ENCODE data around the gene SYCE1. TPM values are rescaled to one million over a fixed set of nuclear protein-coding genes. Genes with fewer than 3 reads are reported as not detected.
"Not testable (repeated sequence)": the region's sequence is repeated elsewhere in the genome, so short reads cannot be mapped to it uniquely, and the experiment has no call there.

SYCE1 gene
- total RNA-seq, 2 donors from 2014 or later: not detected

DNA sequence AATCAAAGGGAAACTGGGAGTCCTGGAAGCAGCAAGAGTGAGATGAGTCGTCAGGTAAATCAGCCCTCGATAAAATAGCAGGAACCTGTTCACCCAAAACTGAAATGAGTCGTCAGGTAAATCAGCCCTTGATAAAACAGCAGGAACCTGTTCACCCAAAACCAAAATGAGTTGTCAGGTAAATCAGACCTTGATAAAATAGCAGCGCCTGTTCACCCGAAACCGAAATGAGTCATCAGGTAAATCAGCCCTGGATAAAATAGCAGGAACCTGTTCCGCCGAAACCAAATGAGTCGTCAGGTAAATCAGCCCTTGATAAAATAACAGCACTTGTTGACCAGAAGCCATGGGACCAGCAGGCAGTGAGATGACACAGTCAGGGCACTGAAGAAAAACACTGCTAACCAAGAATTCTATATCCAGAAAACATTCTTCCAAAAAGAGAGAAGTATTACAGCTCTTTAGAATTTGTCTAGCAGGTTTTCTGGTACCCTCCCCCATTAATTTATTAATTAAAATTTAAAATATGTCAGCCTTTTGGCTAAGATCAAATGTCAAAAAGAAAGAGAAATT lies 41.7 kb downstream of the SYCE1 start:
- no peak for DNase-seq
- peaks cover 20% of the 10 kb centered on the region for H3K27me3 ChIP-seq
- intact Hi-C loops (cut with DNase I): loop anchor here (10.0 kb wide), 2 partner anchors 89 to 199 kb away; no protein-coding TSS in a partner anchor
- no peaks in the 10 kb centered on the region for H3K36me3 ChIP-seq
- H3K9ac ChIP-seq (ENCODE audit: low read depth in 2 of 2, low read length in 2 of 2): no peak overlapping the region
- H3K27ac ChIP-seq: no peak overlapping the region
- no peaks in the 10 kb centered on the region for H3K9me3 ChIP-seq
- H3K4me3 ChIP-seq: no peak overlapping the region
- TF ChIP-seq, protein P1, sequence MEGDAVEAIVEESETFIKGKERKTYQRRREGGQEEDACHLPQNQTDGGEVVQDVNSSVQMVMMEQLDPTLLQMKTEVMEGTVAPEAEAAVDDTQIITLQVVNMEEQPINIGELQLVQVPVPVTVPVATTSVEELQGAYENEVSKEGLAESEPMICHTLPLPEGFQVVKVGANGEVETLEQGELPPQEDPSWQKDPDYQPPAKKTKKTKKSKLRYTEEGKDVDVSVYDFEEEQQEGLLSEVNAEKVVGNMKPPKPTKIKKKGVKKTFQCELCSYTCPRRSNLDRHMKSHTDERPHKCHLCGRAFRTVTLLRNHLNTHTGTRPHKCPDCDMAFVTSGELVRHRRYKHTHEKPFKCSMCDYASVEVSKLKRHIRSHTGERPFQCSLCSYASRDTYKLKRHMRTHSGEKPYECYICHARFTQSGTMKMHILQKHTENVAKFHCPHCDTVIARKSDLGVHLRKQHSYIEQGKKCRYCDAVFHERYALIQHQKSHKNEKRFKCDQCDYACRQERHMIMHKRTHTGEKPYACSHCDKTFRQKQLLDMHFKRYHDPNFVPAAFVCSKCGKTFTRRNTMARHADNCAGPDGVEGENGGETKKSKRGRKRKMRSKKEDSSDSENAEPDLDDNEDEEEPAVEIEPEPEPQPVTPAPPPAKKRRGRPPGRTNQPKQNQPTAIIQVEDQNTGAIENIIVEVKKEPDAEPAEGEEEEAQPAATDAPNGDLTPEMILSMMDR (IDR thresholded peaks at IDR 0.05): no peak
- no peaks in the 10 kb centered on the region for H3K4me1 ChIP-seq

DNA sequence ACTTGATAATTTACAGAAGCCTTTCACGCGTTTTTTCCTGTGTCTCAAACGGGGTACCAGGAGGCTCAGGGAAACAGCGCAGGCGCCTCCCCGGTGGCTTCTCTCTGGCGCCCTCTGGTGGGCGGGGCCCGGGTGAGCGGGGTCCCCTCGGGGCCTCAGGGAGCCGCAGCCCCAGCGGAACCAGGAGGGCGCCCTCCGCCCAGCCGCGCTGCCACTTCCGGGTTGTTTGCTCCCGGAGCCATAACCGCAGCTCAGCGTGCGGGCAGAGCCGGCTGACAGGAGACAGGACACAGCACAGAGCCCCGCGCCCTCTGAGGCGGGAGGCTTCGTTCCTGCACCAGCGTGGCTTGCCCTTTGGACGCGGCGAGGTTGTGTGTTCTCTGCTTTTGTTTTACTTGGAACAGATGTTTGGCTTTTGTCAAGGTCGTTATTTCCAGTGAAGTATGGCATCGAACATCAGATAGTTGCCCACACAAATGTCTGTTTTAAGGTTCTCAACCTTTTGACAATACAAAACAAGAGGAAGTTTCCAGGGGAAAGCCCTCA lies 45.1 kb downstream of the SYCE1 start:
- H3K4me3 ChIP-seq: peak overlapping the region; percentile 29
- no peaks in the 10 kb centered on the region for H3K4me1 ChIP-seq
- TF ChIP-seq, protein P1 (IDR thresholded peaks at IDR 0.05): peak; percentile 92
- no peaks in the 10 kb centered on the region for H3K27me3 ChIP-seq
- no peaks in the 10 kb centered on the region for H3K36me3 ChIP-seq
- DNase-seq: peak; percentile 88
- intact Hi-C loops (cut with DNase I): loop anchor here (10.0 kb wide), 2 partner anchors 85 to 195 kb away; no protein-coding TSS in a partner anchor
- H3K9me3 ChIP-seq: no peaks in the 10 kb centered on the region
- H3K9ac ChIP-seq (ENCODE audit: low read depth in 2 of 2, low read length in 2 of 2): no peak overlapping the region
- H3K27ac ChIP-seq: no peak overlapping the region

DNA sequence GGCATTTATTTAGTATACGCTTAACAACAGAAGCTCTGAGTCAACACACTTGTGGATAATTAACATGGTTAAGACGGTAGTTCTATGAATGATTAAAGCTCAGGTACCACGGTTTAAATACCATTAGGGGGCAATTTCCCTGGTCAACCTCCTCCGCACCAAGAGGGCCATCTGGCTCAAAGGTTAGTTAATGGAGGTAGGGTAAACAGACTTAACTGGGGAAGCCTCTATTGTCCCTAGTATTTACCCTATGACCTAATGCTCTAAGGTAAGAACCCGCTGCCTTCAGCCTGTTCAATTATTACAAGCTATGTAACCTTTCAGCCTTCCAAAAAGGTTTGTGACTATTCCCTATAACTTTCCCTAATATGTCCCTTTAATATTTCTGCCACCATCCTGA lies 46.9 kb downstream of the SYCE1 start:
- intact Hi-C loops (cut with DNase I); DNase-seq: not testable (repeated sequence)

DNA sequence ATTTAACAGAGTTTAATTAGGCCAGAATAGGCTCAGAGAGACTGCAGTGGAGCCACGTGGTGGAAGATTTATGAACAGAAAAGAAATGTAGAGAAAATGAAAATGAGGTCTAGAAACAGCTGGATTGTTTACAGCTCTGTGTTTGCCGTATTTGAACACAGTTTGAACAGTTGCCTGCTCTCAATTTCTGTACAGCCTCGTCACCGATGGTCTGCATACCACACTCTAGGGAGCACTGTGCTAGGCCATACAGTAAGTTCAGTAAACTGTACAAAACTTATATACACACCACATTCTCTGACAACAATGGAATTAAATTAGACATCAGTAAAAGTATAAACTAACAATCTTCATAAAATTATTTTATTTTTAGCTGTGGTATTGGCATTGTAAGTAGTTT lies 49.3 kb downstream of the SYCE1 start:
- no peaks in the 10 kb centered on the region for H3K36me3 ChIP-seq
- no peaks in the 10 kb centered on the region for H3K4me1 ChIP-seq
- no peak overlapping the region for H3K27ac ChIP-seq
- no peak for DNase-seq
- H3K27me3 ChIP-seq: no peaks in the 10 kb centered on the region
- H3K9me3 ChIP-seq: no peaks in the 10 kb centered on the region
- intact Hi-C loops (cut with DNase I): no loop called here
- no peak overlapping the region for H3K4me3 ChIP-seq
- TF ChIP-seq, protein P1 (IDR thresholded peaks at IDR 0.05): no peak
- H3K9ac ChIP-seq (ENCODE audit: low read depth in 2 of 2, low read length in 2 of 2): no peak overlapping the region

More for the DNA sequence above, 46.9 kb downstream of the SYCE1 start:
- H3K4me3 ChIP-seq; H3K9me3 ChIP-seq; H3K36me3 ChIP-seq; H3K4me1 ChIP-seq; H3K27me3 ChIP-seq; H3K9ac ChIP-seq (ENCODE audit: low read depth in 2 of 2, low read length in 2 of 2); H3K27ac ChIP-seq: not testable (repeated sequence)

DNA sequence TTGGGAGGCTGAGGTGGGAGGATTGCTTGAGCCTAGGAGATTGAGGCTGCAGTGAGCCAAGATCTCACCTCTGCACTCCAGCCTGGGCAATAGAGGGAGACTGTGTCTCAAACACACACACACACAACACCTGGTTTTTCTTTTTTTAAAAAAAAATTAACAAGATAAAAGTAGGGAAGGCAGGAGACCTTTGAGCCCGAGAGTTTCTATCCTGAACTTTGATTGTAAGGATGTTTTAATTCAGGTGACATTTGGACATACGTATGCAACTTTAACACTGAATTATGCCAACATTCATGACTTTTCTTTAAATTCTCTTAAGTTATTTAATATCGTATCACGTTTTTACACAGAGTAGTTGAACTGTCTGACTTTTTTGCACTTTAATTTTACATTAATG lies 49.9 kb downstream of the SYCE1 start:
- Histone ChIP-seq H3K36me3 (no peaks in the 10 kb centered on the region), H3K9me3 (no peaks in the 10 kb centered on the region), H3K27me3 (no peaks in the 10 kb centered on the region), H3K27ac (no peak overlapping the region), H3K4me3 (no peak overlapping the region), H3K4me1 (no peaks in the 10 kb centered on the region), H3K9ac (ENCODE audit: low read depth in 2 of 2, low read length in 2 of 2) (no peak overlapping the region)
- DNase-seq: no peak
- intact Hi-C loops (cut with DNase I): no loop called here
- TF ChIP-seq, protein P1 (IDR thresholded peaks at IDR 0.05): no peak

DNA sequence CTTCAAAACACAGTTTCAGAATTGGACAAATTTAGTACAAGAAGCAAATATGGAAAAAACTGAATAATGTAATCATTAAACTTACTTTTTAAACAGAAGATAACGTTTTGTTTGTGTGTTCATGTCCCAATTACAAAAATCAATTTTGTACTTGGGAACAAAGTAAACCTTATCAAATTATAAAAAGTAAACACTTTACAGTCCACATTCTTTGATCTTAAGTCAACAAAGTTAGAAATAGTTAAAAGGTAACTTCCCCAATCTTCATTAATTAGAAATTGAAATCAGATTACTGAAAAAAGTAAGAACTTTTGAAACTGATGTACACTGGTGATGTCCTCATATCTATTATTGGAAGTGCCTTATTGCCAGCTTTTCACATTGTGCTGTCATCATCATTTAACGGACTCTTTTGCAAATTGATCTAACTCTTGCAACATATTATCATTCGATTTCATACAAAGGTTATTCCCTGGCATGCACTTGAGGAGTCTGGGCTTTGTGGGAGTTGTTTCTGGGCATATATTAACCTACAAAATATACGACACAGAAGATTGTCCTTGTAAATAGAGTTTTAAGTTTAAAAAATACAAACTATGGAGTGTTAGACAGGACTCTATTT lies 53.4 kb downstream of the SYCE1 start:
- H3K36me3 ChIP-seq: no peaks in the 10 kb centered on the region
- no peak overlapping the region for H3K9ac ChIP-seq (ENCODE audit: low read depth in 2 of 2, low read length in 2 of 2)
- no peak overlapping the region for H3K27ac ChIP-seq
- H3K27me3 ChIP-seq: no peaks in the 10 kb centered on the region
- intact Hi-C loops (cut with DNase I): no loop called here
- H3K4me1 ChIP-seq: no peaks in the 10 kb centered on the region
- TF ChIP-seq, protein P1 (IDR thresholded peaks at IDR 0.05): no peak
- no peak overlapping the region for H3K4me3 ChIP-seq
- H3K9me3 ChIP-seq: no peaks in the 10 kb centered on the region
- no peak for DNase-seq
